CD4-positive, alpha-beta T cell (primary cell): Measurements from ENCODE around the gene AHRR. TPM values are rescaled to one million over a fixed set of nuclear protein-coding genes. Genes with fewer than 3 reads are reported as not detected.

ENCODE experiments used
- ATAC-seq: fragments of 200-7000 bp; cut with Tn5 transposase; one replicate; pipeline ENCODE4 v1.10.0; 2022; ENCODE audit warnings: mild to moderate bottlenecking; ENCODE audit not compliant: poor library complexity
- CTCF ChIA-PET: fragments of 350-600 bp; sonication (Branson Sonifier 250); formaldehyde crosslinking; loops from one replicate; lab custom pipeline; 2021; ENCODE audit warnings: antibody characterized with exemption, inconsistent platforms; lab: Charles Lee
- POLR2A ChIA-PET: fragments of 350-600 bp; sonication (Branson Sonifier 250); formaldehyde crosslinking; loops from one replicate; lab custom pipeline; 2021; ENCODE audit warnings: antibody characterized with exemption, inconsistent platforms; lab: Charles Lee
- DNase-seq, 14 experiments: peaks; one replicate each; pipeline ENCODE4 v3.0.0-alpha.2; 2013 to 2020; ENCODE audit warnings: mixed read lengths in 2 of 14
- H3K27ac ChIP-seq, 2 donors: one replicate each; pipeline versions ENCODE4 v1.5.1 to v1.7.0; 2013; ENCODE audit warnings: low read length in 2 of 2, low read depth in 1 of 2, mild to moderate bottlenecking in 1 of 2
- H3K27me3 ChIP-seq, 2 experiments: 1 replicate in 1 of 2; 2 replicates in 1 of 2; pipeline versions ENCODE4 v1.6.1 to v1.7.0; 2013; ENCODE audit warnings: low read length in 2 of 2, control low read depth in 1 of 2, mild to moderate bottlenecking in 1 of 2, moderate library complexity in 1 of 2; ENCODE audit not compliant: insufficient read depth in 2 of 2, control insufficient read depth in 1 of 2
- H3K36me3 ChIP-seq: one replicate; pipeline ENCODE4 v1.6.1; 2013; ENCODE audit warnings: low read length, control low read depth; ENCODE audit not compliant: insufficient read depth
- H3K4me1 ChIP-seq: one replicate; pipeline ENCODE4 v1.6.1; 2013; ENCODE audit warnings: low read length, control low read depth; ENCODE audit not compliant: insufficient read depth
- H3K4me3 ChIP-seq: one replicate; pipeline ENCODE4 v1.5.1; 2013; ENCODE audit warnings: mild to moderate bottlenecking, low read length, moderate library complexity
- H3K9me3 ChIP-seq, 2 experiments: 1 replicate in 1 of 2; 2 replicates in 1 of 2; pipeline versions ENCODE4 v1.6.1 to v1.7.0; 2013; ENCODE audit warnings: low read length in 2 of 2, mild to moderate bottlenecking in 2 of 2, control low read depth in 1 of 2, moderate library complexity in 1 of 2; ENCODE audit not compliant: control insufficient read depth in 1 of 2, insufficient read depth in 1 of 2
- H3K27ac Mint-ChIP-seq: one replicate; pipeline ENCODE4 v1.8.0; 2020; ENCODE audit warnings: mixed read lengths
- H3K27me3 Mint-ChIP-seq: one replicate; pipeline ENCODE4 v1.8.0; 2021; ENCODE audit warnings: mixed read lengths
- H3K36me3 Mint-ChIP-seq: one replicate; pipeline ENCODE4 v1.8.0; 2021; ENCODE audit warnings: low read depth, mixed read lengths
- H3K4me1 Mint-ChIP-seq: one replicate; pipeline ENCODE4 v1.8.0; 2021; ENCODE audit warnings: low read depth, mixed read lengths
- H3K4me3 Mint-ChIP-seq: one replicate; pipeline ENCODE4 v1.8.0; 2020; ENCODE audit warnings: mild to moderate bottlenecking, mixed read lengths
- H3K9me3 Mint-ChIP-seq: one replicate; pipeline ENCODE4 v1.8.0; 2020; ENCODE audit warnings: mixed read lengths
- CTCF ChIP-seq: fragments of 200-600 bp; IDR thresholded peaks from one replicate; pipeline ENCODE4 v1.8.0; 2022; ENCODE audit warnings: antibody characterized with exemption, mild to moderate bottlenecking
- intact Hi-C, 2 experiments: fragments of 100-400 bp; cut with DNase I in 1 of 2; cut with micrococcal nuclease in 1 of 2; formaldehyde crosslinking; loops; one replicate each; pipeline versions ENCODE4 v1.15.1 to v1.9.0; 2023 to 2025; cut with DNase I, micrococcal nuclease
- total RNA-seq, 174 experiments: library from RNA in 2 of 174; stranded (reverse) in 2 of 174; gene quantifications; one replicate each; pipeline ENCODE4 v1.2.3 and lab custom pipeline; 2021 to 2026

Gene AHRR
- total RNA-seq, 2 experiments from 2014 or later, result 0.45 to 0.63 TPM

GRCh38 chr5:439181-439580 is 117.7 kb downstream of the AHRR start:
- peaks cover 19% of the 10 kb centered on the region for H3K4me1 ChIP-seq
- Mint-ChIP-seq H3K27ac (no peak overlapping the region), H3K9me3 (no peaks in the 10 kb centered on the region), H3K27me3 (peaks cover 3% of the 10 kb centered on the region), H3K4me3 (peak overlapping the region; percentile 48), H3K36me3 (peaks cover 5% of the 10 kb centered on the region), H3K4me1 (peaks cover 15% of the 10 kb centered on the region)
- H3K36me3 ChIP-seq, result no peaks in the 10 kb centered on the region
- no peak for TF ChIP-seq CTCF
- no peaks in the 10 kb centered on the region for H3K27me3 ChIP-seq
- POLR2A ChIA-PET, result no interaction called here
- ATAC-seq (no peak), DNase-seq (peak in 1 of 14 experiments; percentile 19)
- H3K4me3 ChIP-seq, result no peak overlapping the region
- intact Hi-C loops, result no loop called here
- no peaks in the 10 kb centered on the region for H3K9me3 ChIP-seq
- H3K27ac ChIP-seq, result no peak overlapping the region
- CTCF ChIA-PET, result interaction anchor here (0.7 kb wide), 1 partner anchor 71 kb away, joined by 3 read pairs; no protein-coding TSS in a partner anchor

GRCh38 chr5:439636-440035 is 118.1 kb downstream of the AHRR start:
- Histone ChIP-seq H3K4me1 (peaks cover 21% of the 10 kb centered on the region), H3K36me3 (no peaks in the 10 kb centered on the region), H3K9me3 (no peaks in the 10 kb centered on the region), H3K27ac (no peak overlapping the region), H3K27me3 (no peaks in the 10 kb centered on the region), H3K4me3 (no peak overlapping the region)
- peaks cover 10% of the 10 kb centered on the region for H3K36me3 Mint-ChIP-seq
- no peaks in the 10 kb centered on the region for H3K9me3 Mint-ChIP-seq
- ATAC-seq, result no peak
- H3K4me3 Mint-ChIP-seq, result peak overlapping the region; percentile 48
- intact Hi-C loops, result loop anchor here (5.0 to 10.0 kb wide), 4 partner anchors 167 to 453 kb away; partner anchors contain the start of genes BRD9 (in 1 of the 2), CCDC127 (in 1 of the 2), CEP72 (in 1 of the 2) and PDCD6 (in 1 of the 2)
- peaks cover 3% of the 10 kb centered on the region for H3K27me3 Mint-ChIP-seq
- TF ChIP-seq CTCF, result no peak
- CTCF ChIA-PET, result no interaction called here
- POLR2A ChIA-PET, result no interaction called here
- DNase-seq, result peak in 1 of 14 experiments; percentile 19
- peaks cover 19% of the 10 kb centered on the region for H3K4me1 Mint-ChIP-seq
- no peak overlapping the region for H3K27ac Mint-ChIP-seq

GRCh38 chr5:440401-441201 is 119.1 kb downstream of the AHRR start:
- no peak for TF ChIP-seq CTCF
- Mint-ChIP-seq H3K4me3 (peak overlapping the region; percentile 54), H3K36me3 (peaks cover 15% of the 10 kb centered on the region), H3K27ac (no peak overlapping the region), H3K9me3 (no peaks in the 10 kb centered on the region), H3K27me3 (peaks cover 3% of the 10 kb centered on the region), H3K4me1 (peaks cover 25% of the 10 kb centered on the region)
- H3K4me1 ChIP-seq, result peaks cover 23% of the 10 kb centered on the region
- DNase-seq, result peak in 1 of 14 experiments; percentile 27
- ATAC-seq, result no peak
- H3K36me3 ChIP-seq, result no peaks in the 10 kb centered on the region
- no peaks in the 10 kb centered on the region for H3K27me3 ChIP-seq
- ChIA-PET POLR2A (no interaction called here), CTCF (no interaction called here)
- no peak overlapping the region for H3K4me3 ChIP-seq
- H3K27ac ChIP-seq, result no peak overlapping the region
- intact Hi-C loops, result loop anchor here (5.0 to 10.0 kb wide), 4 partner anchors 168 to 452 kb away; partner anchors contain the start of genes BRD9 (in 1 of the 2), CCDC127 (in 1 of the 2), CEP72 (in 1 of the 2) and PDCD6 (in 1 of the 2)
- no peaks in the 10 kb centered on the region for H3K9me3 ChIP-seq
